ENCODE data around the gene UBXN1. TPM values are rescaled to one million over a fixed set of nuclear protein-coding genes. Genes with fewer than 3 reads are reported as not detected.

The UBXN1 gene, protein sequence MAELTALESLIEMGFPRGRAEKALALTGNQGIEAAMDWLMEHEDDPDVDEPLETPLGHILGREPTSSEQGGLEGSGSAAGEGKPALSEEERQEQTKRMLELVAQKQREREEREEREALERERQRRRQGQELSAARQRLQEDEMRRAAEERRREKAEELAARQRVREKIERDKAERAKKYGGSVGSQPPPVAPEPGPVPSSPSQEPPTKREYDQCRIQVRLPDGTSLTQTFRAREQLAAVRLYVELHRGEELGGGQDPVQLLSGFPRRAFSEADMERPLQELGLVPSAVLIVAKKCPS
- total RNA-seq = 139 and 165 TPM in 2 replicates

DNA sequence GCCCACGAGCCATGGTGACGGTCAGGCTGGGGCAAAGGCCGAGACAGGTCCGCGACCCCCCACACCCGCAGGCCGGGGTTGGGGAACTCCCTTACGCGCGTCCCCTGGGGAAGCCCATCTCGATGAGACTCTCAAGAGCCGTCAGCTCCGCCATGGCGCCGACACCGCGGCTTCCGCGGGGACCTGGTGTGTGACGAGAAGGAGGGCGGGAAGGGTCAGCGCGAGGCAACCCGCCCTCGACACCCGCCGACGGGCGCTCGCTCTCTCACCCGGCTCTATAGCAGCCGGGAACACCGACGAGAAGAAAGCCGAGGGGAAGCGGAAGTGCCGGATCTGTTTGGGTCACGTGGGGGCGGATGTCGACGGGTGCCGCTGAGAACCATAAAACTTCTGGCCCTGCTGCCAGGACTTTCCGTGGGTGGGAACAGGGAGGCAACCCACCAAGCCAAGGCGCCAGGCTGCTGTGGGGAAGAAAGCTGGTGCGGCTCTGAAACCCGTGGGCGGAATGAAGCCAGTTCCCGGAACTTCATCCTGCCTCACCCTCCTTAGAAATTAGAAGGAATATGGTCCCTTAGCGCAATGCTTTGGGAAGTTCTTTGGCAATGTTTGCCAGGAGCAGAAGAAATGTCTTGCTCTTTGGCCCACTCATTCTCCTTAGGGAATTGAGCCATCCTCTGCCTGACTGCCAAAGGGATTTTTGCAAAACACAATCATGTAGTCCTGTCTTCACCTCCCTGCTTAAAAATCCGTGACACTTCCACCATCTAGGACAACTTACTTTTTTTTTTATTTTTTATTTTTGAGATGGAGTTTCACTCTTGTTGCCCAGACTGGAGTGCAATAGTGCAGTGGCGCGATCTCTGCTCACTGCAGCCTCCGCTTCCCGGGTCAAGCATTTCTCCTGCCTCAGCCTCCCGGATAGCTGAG lies at the start of gene UBXN1:
UBXN1 (minus strand) TSS at position 304 of the 927 bp plus-strand sequence; CDS start at position 154, 150 bp downstream.

DNA sequence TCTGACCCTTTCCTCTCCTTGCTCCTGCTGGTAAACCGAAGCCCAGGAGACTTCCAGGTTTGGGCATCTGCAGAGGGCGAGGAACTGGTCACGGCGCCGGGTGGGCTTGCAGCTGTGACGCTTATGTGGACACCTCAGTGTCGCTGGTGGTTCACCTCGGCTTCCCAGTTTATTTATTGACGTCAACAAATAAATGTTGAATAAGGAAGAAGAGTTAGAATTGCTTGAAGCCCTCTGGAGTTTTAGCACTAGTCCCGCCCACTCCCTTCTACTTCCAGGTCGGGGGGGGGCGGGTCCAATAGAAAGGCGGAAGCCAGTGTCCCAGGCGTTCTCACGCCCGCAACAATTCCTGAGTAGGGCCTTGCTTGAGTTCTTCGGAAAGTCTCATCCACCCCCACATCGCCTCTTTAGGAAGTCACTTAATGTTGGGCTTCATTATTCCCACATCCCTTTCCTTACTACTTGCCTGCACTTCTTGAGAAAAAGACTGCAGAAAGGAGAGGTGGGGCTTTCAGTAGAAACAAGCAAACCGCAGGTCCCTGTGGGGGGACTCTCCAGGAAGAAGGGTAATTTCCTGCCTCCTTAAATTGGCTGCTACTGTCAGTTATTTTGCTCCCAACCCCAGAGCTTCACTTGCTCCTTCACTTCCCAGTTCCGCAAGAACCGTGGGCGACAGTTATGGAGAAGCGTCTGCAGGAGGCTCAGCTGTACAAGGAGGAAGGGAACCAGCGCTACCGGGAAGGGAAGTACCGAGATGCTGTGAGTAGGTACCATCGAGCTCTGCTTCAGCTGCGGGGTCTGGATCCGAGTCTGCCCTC lies 49.5 kb upstream of the UBXN1 start, which contains the start of gene TTC9C:
TTC9C (plus strand) TSS at position 316 of the 818 bp plus-strand sequence; CDS start at position 679, 363 bp downstream.

DNA sequence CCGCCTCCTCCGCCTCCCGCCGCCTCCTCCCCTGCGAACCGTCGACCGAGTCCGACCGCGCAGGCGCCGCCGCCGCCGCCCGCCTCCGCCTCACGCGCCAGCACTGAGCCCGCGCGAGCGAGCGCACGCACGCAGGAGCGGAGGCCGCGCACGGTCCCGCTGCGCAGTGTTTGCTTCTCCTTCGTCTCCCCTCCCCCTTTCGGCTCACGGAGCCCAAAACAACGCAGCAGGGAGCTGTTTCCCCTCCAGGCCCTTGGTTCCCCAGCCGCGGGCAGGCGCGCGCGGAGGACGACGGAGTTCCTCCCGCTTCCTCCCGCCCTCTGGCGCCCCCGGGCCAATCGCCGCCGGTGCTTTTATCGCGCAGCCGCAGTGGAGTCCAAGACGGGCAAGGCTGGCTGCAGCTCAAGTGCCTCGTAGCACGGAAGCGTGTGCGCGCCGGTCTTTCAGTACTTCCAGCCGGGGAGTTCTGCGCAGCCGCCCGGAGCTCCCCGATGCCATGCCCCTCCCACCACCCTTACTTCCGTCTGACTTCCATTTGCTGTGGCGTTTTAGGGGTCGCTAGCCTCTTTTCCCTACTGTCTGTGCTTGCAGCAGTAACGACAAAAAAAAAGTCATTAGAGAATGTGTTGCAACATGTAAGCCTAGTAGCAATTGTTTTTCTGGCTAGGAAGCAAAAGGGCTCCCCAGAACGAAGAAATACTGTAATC lies 48.4 kb upstream of the UBXN1 start, which contains the start of gene HNRNPUL2:
HNRNPUL2 (minus strand) TSS at position 293 of the 707 bp plus-strand sequence. CDS start 301 bp downstream, outside the sequence.

DNA sequence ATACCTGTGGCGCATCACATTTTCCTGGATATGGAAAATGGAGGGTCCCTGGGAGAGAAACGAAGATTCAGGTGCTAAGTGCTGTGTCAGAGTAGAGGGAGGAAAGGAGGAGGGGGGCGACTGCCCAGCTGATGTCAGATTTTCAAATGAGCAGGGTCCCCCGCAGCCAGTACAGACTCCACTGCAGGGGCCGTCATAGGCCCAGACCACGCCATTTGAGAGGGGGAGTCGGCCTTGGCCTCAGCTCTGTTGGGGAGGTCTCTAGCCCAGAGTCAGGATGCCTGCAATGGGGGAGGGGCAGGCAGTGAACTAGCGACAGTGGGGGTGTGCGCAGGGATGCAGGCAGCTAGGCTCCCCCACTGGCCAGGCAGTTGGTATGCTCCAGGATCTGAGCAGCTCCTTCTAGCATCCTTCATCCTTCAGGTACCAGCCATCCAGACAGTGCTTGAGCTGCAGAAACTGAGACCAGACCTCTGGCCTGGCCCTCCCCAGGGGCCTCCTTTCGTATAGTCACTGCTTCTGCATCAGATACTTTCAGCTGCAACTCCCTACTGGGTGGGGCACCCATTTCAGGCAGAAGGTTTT lies 28.5 kb upstream of the UBXN1 start, which contains the start of the genes BSCL2 and GNG3:
BSCL2 (minus strand) TSS at position 148 of the 585 bp plus-strand sequence. CDS start 229 bp downstream, outside the sequence.
GNG3 (plus strand) TSS at position 400 of the 585 bp plus-strand sequence. CDS start 620 bp downstream, outside the sequence.

DNA sequence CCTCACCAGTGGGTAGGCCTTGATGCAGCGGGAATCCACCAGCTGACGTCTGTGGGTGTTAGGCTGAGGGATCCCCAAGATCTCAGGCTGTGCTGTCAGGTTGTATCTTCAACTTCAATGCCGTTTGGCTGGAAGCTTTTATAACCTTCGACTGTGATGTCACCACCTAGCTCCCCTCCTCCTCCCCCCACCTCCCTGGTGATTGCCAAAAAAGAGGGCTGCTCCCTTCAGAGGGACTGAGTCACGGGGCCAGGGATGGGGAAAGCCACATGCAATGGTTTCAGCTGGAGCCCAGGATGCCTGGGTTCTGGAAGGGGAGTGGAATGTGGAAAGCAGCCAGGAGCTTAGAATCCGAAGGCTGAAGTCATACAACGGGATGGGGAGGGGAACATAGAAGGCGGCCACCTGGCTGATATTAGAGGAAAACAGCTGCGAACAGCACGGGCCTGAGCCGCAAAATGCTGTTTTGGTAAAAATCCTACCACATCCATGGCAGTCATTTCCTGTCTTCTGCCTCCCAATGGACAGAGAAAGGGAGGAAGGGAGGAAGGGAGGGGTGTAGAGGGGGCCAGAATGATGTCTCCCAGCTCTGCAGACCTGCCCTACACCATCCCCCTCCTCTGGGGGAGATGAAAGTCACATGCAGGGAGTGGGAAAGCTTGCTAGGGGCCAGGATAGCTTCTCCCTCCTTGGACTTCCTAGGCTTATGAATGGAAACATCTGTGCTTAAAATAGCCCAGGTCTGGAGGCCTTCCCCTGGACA lies 10.7 kb upstream of the UBXN1 start, which contains the start of gene LRRN4CL:
LRRN4CL (minus strand) TSS at position 110 of the 763 bp plus-strand sequence. CDS start 1,022 bp downstream, outside the sequence.

DNA sequence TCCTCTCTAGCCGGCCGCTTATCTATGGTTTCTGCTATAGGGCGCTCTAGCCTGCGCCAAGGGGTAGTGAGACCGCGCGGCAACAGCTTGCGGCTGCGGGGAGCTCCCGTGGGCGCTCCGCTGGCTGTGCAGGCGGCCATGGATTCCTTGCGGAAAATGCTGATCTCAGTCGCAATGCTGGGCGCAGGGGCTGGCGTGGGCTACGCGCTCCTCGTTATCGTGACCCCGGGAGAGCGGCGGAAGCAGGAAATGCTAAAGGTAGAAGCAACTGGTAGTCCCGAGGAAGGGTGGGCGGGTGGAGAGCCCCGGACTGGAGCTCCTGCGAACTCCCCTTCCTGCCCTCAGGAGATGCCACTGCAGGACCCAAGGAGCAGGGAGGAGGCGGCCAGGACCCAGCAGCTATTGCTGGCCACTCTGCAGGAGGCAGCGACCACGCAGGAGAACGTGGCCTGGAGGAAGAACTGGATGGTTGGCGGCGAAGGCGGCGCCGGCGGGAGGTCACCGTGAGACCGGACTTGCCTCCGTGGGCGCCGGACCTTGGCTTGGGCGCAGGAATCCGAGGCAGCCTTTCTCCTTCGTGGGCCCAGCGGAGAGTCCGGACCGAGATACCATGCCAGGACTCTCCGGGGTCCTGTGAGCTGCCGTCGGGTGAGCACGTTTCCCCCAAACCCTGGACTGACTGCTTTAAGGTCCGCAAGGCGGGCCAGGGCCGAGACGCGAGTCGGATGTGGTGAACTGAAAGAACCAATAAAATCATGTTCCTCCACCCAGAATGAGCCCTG lies 7.1 kb downstream of the UBXN1 start, which contains the start of the genes LBHD1 and UQCC3:
LBHD1 (minus strand) TSS at position 660 of the 782 bp plus-strand sequence. CDS start 2,236 bp downstream, outside the sequence.
UQCC3 (plus strand) TSS at position 66 of the 782 bp plus-strand sequence; CDS start at position 139, 73 bp downstream.

DNA sequence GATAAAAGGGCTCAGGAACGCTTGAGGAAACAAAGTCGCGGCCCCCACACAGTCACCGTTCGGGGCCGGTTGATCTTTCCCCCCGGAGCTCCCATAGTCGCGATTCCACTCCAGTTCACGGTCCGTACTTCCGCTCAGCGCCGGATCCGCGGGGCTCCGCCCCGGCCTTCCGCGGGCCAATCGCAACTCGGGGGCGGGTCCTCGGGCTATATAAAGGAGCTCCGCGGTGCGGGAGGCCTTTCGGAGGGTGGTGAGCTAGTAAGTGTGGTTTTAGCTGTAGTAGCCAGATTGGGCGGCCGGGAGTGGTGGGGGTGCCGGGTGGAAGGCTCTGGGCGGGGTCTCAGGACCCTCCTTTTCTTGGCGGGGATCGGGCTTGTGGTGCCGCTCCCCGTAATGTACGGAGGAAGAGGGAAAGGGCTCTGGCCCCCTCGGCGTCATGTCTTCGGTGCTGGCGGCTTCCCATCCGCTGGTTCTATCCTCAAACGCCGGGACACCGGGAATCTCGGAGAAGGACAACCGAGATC lies 13.7 kb downstream of the UBXN1 start, which contains the start of the genes C11orf98 and CSKMT:
C11orf98 (minus strand) TSS at position 136 of the 524 bp plus-strand sequence; CDS start at position 95, 41 bp downstream.
CSKMT (plus strand) TSS at position 238 of the 524 bp plus-strand sequence. CDS start 568 bp downstream, outside the sequence.

DNA sequence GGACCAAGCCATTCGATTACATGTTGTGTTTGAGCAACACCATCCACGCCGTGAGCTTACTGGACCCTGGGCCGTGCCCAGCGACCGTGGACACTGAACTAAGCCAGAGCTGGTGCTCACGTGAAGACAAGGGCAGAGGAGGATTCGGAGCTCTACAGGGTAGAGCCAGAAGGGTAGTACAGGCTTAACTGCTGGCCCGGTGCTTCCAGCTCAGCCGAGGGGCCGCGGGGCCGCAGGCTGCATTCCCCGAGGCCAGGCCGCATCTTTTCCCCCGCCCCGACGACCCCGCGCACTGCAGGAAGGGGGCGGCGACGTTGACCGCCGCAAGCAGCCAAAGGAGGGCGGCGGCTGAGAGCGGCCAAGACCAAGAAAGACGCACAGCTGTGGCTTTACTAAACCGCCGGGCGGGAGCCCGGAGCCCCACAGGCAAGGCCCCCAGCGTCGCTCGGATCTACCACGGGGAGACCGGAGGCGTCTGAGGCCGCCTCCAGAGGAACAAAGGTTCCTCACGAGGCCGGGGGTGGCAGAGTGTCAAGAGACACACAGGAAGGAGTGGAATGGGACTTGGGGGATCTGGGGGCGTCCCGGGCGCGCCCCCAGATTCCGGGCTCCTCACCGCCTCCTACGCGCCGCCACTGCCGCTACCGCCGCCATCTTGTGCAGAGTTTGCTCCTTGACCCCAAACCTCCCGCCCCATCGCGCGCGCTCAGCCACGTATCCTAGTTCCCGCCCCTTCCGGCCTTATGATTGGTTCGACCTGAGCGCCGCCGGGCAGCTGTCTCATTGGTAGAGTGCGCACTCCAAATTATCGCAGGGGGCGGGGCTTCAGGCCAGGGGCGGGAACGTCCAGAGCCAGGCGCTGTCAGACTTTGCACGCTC lies 32.7 kb downstream of the UBXN1 start, which contains the start of gene GANAB:
GANAB (minus strand) TSS at position 668 of the 879 bp plus-strand sequence; CDS start at position 654, 14 bp downstream.

Other genes with a start within 250 kb of the UBXN1 start
- gene AHNAK, start 132.3 kb downstream of the UBXN1 start, total RNA-seq = 176 and 366 TPM in 2 replicates
- 1,936 and 2,201 TPM in 2 replicates for gene EEF1G, start 105.2 kb downstream of the UBXN1 start, total RNA-seq
- gene TUT1, start 87.5 kb downstream of the UBXN1 start, total RNA-seq = 8.4 and 13.9 TPM in 2 replicates
- 97.5 and 169 TPM in 2 replicates for gene MTA2, start 77.2 kb downstream of the UBXN1 start, total RNA-seq
- gene EML3, start 66.3 kb downstream of the UBXN1 start, total RNA-seq = 20.2 and 28.7 TPM in 2 replicates
- 1.7 and 2.3 TPM in 2 replicates for gene ROM1, start 65.8 kb downstream of the UBXN1 start, total RNA-seq
- 42.0 and 47.1 TPM in 2 replicates for gene B3GAT3, start 57.1 kb downstream of the UBXN1 start, total RNA-seq
- gene GANAB, start 32.5 kb downstream of the UBXN1 start, total RNA-seq = 188 TPM in 2 replicates
- 21.2 and 29.4 TPM in 2 replicates for gene INTS5, start 25.8 kb downstream of the UBXN1 start, total RNA-seq
- 53.8 and 88.1 TPM in 2 replicates for gene C11orf98, start 13.9 kb downstream of the UBXN1 start, total RNA-seq
- 7.8 and 19.2 TPM in 2 replicates for gene CSKMT, start 13.8 kb downstream of the UBXN1 start, total RNA-seq
- 12.5 and 22.6 TPM in 2 replicates for gene UQCC3, start 7.4 kb downstream of the UBXN1 start, total RNA-seq
- gene LBHD1, start 6.8 kb downstream of the UBXN1 start, total RNA-seq = 2.4 and 3.4 TPM in 2 replicates
- gene LRRN4CL, start 10.5 kb upstream of the UBXN1 start, total RNA-seq = 0.08 TPM in 2 replicates
- gene BSCL2, start 28.4 kb upstream of the UBXN1 start, total RNA-seq = 20.9 and 34.7 TPM in 2 replicates
- not detected in 2 replicates for gene GNG3, start 28.6 kb upstream of the UBXN1 start, total RNA-seq
- 6.4 and 6.5 TPM in 2 replicates for gene HNRNPUL2, start 48.4 kb upstream of the UBXN1 start, total RNA-seq
- 15.5 and 17.5 TPM in 2 replicates for gene TTC9C, start 49.4 kb upstream of the UBXN1 start, total RNA-seq
- 5.0 and 6.1 TPM in 2 replicates for gene ZBTB3, start 75.1 kb upstream of the UBXN1 start, total RNA-seq
- 125 and 151 TPM in 2 replicates for gene POLR2G, start 82.5 kb upstream of the UBXN1 start, total RNA-seq
- 11.5 and 22.3 TPM in 2 replicates for gene TAF6L, start 92.3 kb upstream of the UBXN1 start, total RNA-seq
- 46.2 and 52.1 TPM in 2 replicates for gene TMEM179B, start 108.3 kb upstream of the UBXN1 start, total RNA-seq
- 42.2 and 53.8 TPM in 2 replicates for gene TMEM223, start 112.9 kb upstream of the UBXN1 start, total RNA-seq
- gene NXF1, start 126.4 kb upstream of the UBXN1 start, total RNA-seq = 21.8 and 26.4 TPM in 2 replicates
- 26.9 and 37.9 TPM in 2 replicates for gene STX5, start 153.0 kb upstream of the UBXN1 start, total RNA-seq
- not detected in 2 replicates for gene TEX54, start 153.8 kb upstream of the UBXN1 start, total RNA-seq
- 65.8 and 125 TPM in 2 replicates for gene WDR74, start 160.5 kb upstream of the UBXN1 start, total RNA-seq
- gene SLC3A2, start 201.8 kb upstream of the UBXN1 start, total RNA-seq = 855 and 957 TPM in 2 replicates
- not detected in 2 replicates for gene CHRM1, start 242.3 kb upstream of the UBXN1 start, total RNA-seq

Data from hair follicular keratinocyte (primary cell).